Thyroid gland (tissue), 4 donors: ENCODE results near the gene DLL3.

Source experiments
- CTCF ChIP-seq, 6 experiments: fragments of 200-600 bp in 3 of 6; fragments of 450-650 bp in 3 of 6; sonication (generic) in 3 of 6; IDR thresholded peaks; one replicate each; pipeline ENCODE4 v1.5.1; 2016 to 2019; ENCODE audit warnings: antibody characterized with exemption in 6 of 6, mild to moderate bottlenecking in 2 of 6, inconsistent platforms in 1 of 6, moderate library complexity in 1 of 6
- POLR2A ChIP-seq, 2 donors: fragments of 450-650 bp; IDR thresholded peaks; one replicate each; pipeline ENCODE4 v1.6.1; 2017; ENCODE audit warnings: antibody characterized with exemption in 2 of 2, mild to moderate bottlenecking in 2 of 2, moderate library complexity in 1 of 2

GRCh38 chr19:39467941-39468340 lies 30.8 kb upstream of the DLL3 start:
- TF ChIP-seq CTCF (IDR thresholded peaks at IDR 0.05) = no peak
- TF ChIP-seq POLR2A (IDR thresholded peaks at IDR 0.05) = no peak
